ENCODE results near the gene CYP26C1.

CYP26C1 gene

GRCh38 chr10:93063977-93064660 is 3.5 kb downstream of the CYP26C1 start:
- no peak overlapping the region for H3K4me3 ChIP-seq (ENCODE audit: low read depth in 1 of 5, low read length in 5 of 5)
- no peak overlapping the region for H3K27ac ChIP-seq (ENCODE audit: low read depth, low read length)
- H3K9ac ChIP-seq (ENCODE audit: low read length in 5 of 5) = no peak overlapping the region
- H3K27me3 ChIP-seq (ENCODE audit: control insufficient read depth in 5 of 5, insufficient read depth in 4 of 5, low read length in 5 of 5) = peaks cover 69 to 84% (median 76%) of the 10 kb centered on the region in 5 donors
- no peaks in the 10 kb centered on the region for H3K9me3 ChIP-seq (ENCODE audit: control insufficient read depth in 5 of 5, low read length in 5 of 5)
- peaks cover 0 to 3% (median 0%) of the 10 kb centered on the region in 5 donors for H3K36me3 ChIP-seq (ENCODE audit: control insufficient read depth in 5 of 5, insufficient read depth in 5 of 5, low read length in 5 of 5)
- H3K4me1 ChIP-seq (ENCODE audit: control insufficient read depth in 5 of 5, insufficient read depth in 5 of 5, low read length in 5 of 5) = peaks cover 4 to 51% (median 41%) of the 10 kb centered on the region in 5 donors

- H3K36me3 ChIP-seq (ENCODE audit: control insufficient read depth in 5 of 5, insufficient read depth in 5 of 5, low read length in 5 of 5) = no peaks in the 10 kb centered on the region
- no peak overlapping the region for H3K9ac ChIP-seq (ENCODE audit: low read length in 5 of 5)
- H3K9me3 ChIP-seq (ENCODE audit: control insufficient read depth in 5 of 5, low read length in 5 of 5) = no peaks in the 10 kb centered on the region
- H3K27me3 ChIP-seq (ENCODE audit: control insufficient read depth in 5 of 5, insufficient read depth in 4 of 5, low read length in 5 of 5) = peaks cover 72 to 90% (median 76%) of the 10 kb centered on the region in 5 donors
- H3K4me1 ChIP-seq (ENCODE audit: control insufficient read depth in 5 of 5, insufficient read depth in 5 of 5, low read length in 5 of 5) = peaks cover 4 to 50% (median 43%) of the 10 kb centered on the region in 5 donors
- H3K4me3 ChIP-seq (ENCODE audit: low read depth in 1 of 5, low read length in 5 of 5) = no peak overlapping the region
- no peak overlapping the region for H3K27ac ChIP-seq (ENCODE audit: low read depth, low read length)
Observed at GRCh38 chr10:93064874-93065660, 4.5 kb downstream of the CYP26C1 start.

- Histone ChIP-seq H3K9ac (ENCODE audit: low read length in 5 of 5) (no peak overlapping the region), H3K36me3 (ENCODE audit: control insufficient read depth in 5 of 5, insufficient read depth in 5 of 5, low read length in 5 of 5) (no peaks in the 10 kb centered on the region), H3K9me3 (ENCODE audit: control insufficient read depth in 5 of 5, low read length in 5 of 5) (no peaks in the 10 kb centered on the region), H3K27ac (ENCODE audit: low read depth, low read length) (no peak overlapping the region), H3K27me3 (ENCODE audit: control insufficient read depth in 5 of 5, insufficient read depth in 4 of 5, low read length in 5 of 5) (peaks cover 73 to 93% (median 80%) of the 10 kb centered on the region in 5 donors), H3K4me3 (ENCODE audit: low read depth in 1 of 5, low read length in 5 of 5) (peak overlapping the region in 1 of 5 donors; percentile 16), H3K4me1 (ENCODE audit: control insufficient read depth in 5 of 5, insufficient read depth in 5 of 5, low read length in 5 of 5) (peaks cover 4 to 42% (median 40%) of the 10 kb centered on the region in 5 donors)
Observed at GRCh38 chr10:93065675-93066543, 5.3 kb downstream of the CYP26C1 start.

- Histone ChIP-seq H3K27me3 (ENCODE audit: control insufficient read depth in 5 of 5, insufficient read depth in 4 of 5, low read length in 5 of 5) (peaks cover 71 to 92% (median 78%) of the 10 kb centered on the region in 5 donors), H3K9me3 (ENCODE audit: control insufficient read depth in 5 of 5, low read length in 5 of 5) (no peaks in the 10 kb centered on the region), H3K9ac (ENCODE audit: low read length in 5 of 5) (no peak overlapping the region), H3K36me3 (ENCODE audit: control insufficient read depth in 5 of 5, insufficient read depth in 5 of 5, low read length in 5 of 5) (no peaks in the 10 kb centered on the region), H3K27ac (ENCODE audit: low read depth, low read length) (no peak overlapping the region), H3K4me1 (ENCODE audit: control insufficient read depth in 5 of 5, insufficient read depth in 5 of 5, low read length in 5 of 5) (peaks cover 4 to 36% (median 33%) of the 10 kb centered on the region in 5 donors), H3K4me3 (ENCODE audit: low read depth in 1 of 5, low read length in 5 of 5) (no peak overlapping the region)
Observed at GRCh38 chr10:93066544-93066913, 5.9 kb downstream of the CYP26C1 start.

- H3K9me3 ChIP-seq (ENCODE audit: control insufficient read depth in 5 of 5, low read length in 5 of 5) = no peaks in the 10 kb centered on the region
- H3K4me3 ChIP-seq (ENCODE audit: low read depth in 1 of 5, low read length in 5 of 5) = no peak overlapping the region
- peaks cover 2 to 36% (median 33%) of the 10 kb centered on the region in 5 donors for H3K4me1 ChIP-seq (ENCODE audit: control insufficient read depth in 5 of 5, insufficient read depth in 5 of 5, low read length in 5 of 5)
- H3K9ac ChIP-seq (ENCODE audit: low read length in 5 of 5) = no peak overlapping the region
- H3K27ac ChIP-seq (ENCODE audit: low read depth, low read length) = no peak overlapping the region
- H3K27me3 ChIP-seq (ENCODE audit: control insufficient read depth in 5 of 5, insufficient read depth in 4 of 5, low read length in 5 of 5) = peaks cover 78 to 96% (median 79%) of the 10 kb centered on the region in 5 donors
- H3K36me3 ChIP-seq (ENCODE audit: control insufficient read depth in 5 of 5, insufficient read depth in 5 of 5, low read length in 5 of 5) = no peaks in the 10 kb centered on the region
Observed at GRCh38 chr10:93067443-93068365, 7.1 kb downstream of the CYP26C1 start.

- H3K27ac ChIP-seq (ENCODE audit: low read depth, low read length) = no peak overlapping the region
- peaks cover 2 to 38% (median 37%) of the 10 kb centered on the region in 5 donors for H3K4me1 ChIP-seq (ENCODE audit: control insufficient read depth in 5 of 5, insufficient read depth in 5 of 5, low read length in 5 of 5)
- peak overlapping the region in 1 of 5 donors; percentile 1 for H3K4me3 ChIP-seq (ENCODE audit: low read depth in 1 of 5, low read length in 5 of 5)
- H3K36me3 ChIP-seq (ENCODE audit: control insufficient read depth in 5 of 5, insufficient read depth in 5 of 5, low read length in 5 of 5) = no peaks in the 10 kb centered on the region
- no peak overlapping the region for H3K9ac ChIP-seq (ENCODE audit: low read length in 5 of 5)
- no peaks in the 10 kb centered on the region for H3K9me3 ChIP-seq (ENCODE audit: control insufficient read depth in 5 of 5, low read length in 5 of 5)
- peaks cover 82 to 96% (median 85%) of the 10 kb centered on the region in 5 donors for H3K27me3 ChIP-seq (ENCODE audit: control insufficient read depth in 5 of 5, insufficient read depth in 4 of 5, low read length in 5 of 5)
Observed at GRCh38 chr10:93068411-93069244, 8.0 kb downstream of the CYP26C1 start.

- Histone ChIP-seq H3K36me3 (ENCODE audit: control insufficient read depth in 5 of 5, insufficient read depth in 5 of 5, low read length in 5 of 5) (no peaks in the 10 kb centered on the region), H3K4me3 (ENCODE audit: low read depth in 1 of 5, low read length in 5 of 5) (no peak overlapping the region), H3K27me3 (ENCODE audit: control insufficient read depth in 5 of 5, insufficient read depth in 4 of 5, low read length in 5 of 5) (peaks cover 78 to 96% (median 84%) of the 10 kb centered on the region in 5 donors), H3K9me3 (ENCODE audit: control insufficient read depth in 5 of 5, low read length in 5 of 5) (no peaks in the 10 kb centered on the region), H3K27ac (ENCODE audit: low read depth, low read length) (no peak overlapping the region), H3K4me1 (ENCODE audit: control insufficient read depth in 5 of 5, insufficient read depth in 5 of 5, low read length in 5 of 5) (peaks cover 2 to 43% (median 43%) of the 10 kb centered on the region in 5 donors), H3K9ac (ENCODE audit: low read length in 5 of 5) (no peak overlapping the region)
Observed at GRCh38 chr10:93069245-93069561, 8.6 kb downstream of the CYP26C1 start.

GRCh38 chr10:93070378-93071176 is 10.0 kb downstream of the CYP26C1 start:
- Histone ChIP-seq H3K4me1 (ENCODE audit: control insufficient read depth in 5 of 5, insufficient read depth in 5 of 5, low read length in 5 of 5) (peaks cover 2 to 53% (median 51%) of the 10 kb centered on the region in 5 donors), H3K4me3 (ENCODE audit: low read depth in 1 of 5, low read length in 5 of 5) (no peak overlapping the region), H3K9me3 (ENCODE audit: control insufficient read depth in 5 of 5, low read length in 5 of 5) (no peaks in the 10 kb centered on the region), H3K27me3 (ENCODE audit: control insufficient read depth in 5 of 5, insufficient read depth in 4 of 5, low read length in 5 of 5) (peaks cover 79 to 94% (median 84%) of the 10 kb centered on the region in 5 donors), H3K9ac (ENCODE audit: low read length in 5 of 5) (no peak overlapping the region), H3K36me3 (ENCODE audit: control insufficient read depth in 5 of 5, insufficient read depth in 5 of 5, low read length in 5 of 5) (no peaks in the 10 kb centered on the region), H3K27ac (ENCODE audit: low read depth, low read length) (no peak overlapping the region)

All from subcutaneous abdominal adipose tissue (tissue), 5 donors.